ENCODE results near the gene TNFSF13.

The TNFSF13 gene

GRCh38 chr17:7553356-7553755 lies 5.2 kb upstream of the TNFSF13 start:
- no peak for DNase-seq

DNA sequence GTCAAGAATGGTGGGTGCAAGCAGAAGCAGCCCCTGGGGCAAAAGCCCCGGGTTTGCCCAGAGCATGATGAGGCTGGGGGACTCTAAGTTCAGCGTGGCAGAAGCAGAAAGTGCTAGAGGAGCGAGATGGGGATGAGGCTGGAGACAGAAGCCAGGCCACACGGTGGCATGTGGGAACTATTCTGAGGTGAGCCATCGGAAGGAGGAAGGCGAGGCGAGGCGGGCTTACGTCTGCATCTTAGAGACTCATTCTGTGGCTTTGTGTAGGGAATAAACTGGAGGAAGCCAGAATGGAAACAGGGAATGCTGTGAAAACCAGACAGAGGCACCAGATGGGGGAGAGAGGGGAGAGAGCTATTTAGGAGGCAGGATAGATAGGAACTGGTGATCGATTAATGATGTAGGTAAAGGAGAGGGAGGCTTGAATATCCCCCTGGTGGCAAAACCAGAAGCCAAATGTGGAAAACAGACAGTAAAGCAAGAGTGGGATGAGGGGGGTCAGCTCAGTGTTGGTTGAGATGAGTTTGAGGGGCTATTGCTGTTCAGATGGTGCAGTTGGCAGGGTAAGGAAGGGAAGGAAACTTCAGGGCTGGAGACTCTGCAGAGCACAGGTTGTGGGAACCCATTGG lies 3.1 kb upstream of the TNFSF13 start:
- no peak for DNase-seq

DNA sequence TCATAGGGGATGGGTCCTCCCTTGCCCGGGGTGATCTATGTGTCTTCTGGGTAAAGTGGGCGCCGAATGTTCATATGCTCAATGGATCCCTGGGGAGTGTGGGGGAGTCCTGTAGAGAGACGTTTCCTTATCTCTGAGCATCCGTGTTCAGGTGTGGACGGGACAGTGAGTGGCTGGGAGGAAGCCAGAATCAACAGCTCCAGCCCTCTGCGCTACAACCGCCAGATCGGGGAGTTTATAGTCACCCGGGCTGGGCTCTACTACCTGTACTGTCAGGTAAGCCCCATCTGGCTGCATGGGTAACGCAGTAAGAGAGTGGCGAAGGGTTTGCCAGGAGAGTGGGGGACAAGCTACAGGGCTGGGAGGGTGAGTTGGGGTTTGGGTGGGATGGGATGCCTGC lies 1.9 kb upstream of the TNFSF13 start:
- DNase-seq, result no peak

- no peak for DNase-seq
These were observed 1.3 kb upstream of the TNFSF13 start for GRCh38 chr17:7557147-7557764.

DNA sequence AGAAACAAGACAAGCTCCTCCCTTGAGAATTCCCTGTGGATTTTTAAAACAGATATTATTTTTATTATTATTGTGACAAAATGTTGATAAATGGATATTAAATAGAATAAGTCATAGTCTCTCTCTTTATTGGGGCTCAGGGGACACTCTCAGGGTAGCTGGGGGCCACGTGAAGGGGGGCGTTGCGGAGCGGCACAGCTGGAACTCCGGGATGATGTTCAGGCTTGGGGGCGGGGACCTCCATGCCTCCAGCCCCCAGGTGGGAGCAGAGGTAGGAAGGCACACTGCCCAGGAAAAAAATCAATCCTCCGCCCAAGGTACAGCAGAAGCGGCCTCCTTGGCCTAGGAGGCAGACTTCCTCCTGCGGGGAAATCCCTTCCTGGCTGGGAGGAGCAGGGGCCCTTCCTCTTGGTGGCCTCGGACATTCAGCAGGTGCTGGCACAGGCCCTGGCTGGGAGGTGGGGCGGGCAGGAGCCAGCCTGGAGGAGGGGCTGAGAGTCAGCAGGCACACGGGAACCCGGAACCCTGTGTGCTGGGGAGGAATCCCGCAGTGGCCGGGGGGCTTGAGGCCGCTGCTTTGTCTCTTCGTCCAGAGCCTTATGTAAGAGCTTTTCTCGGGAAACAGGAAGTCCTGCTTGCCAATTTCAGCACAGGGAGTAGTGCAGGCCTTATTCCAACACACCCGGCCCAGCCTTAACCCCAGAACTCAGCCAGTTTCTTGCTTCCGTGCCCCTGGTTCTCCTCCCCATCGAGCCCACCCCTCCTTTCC lies 591 bp upstream of the TNFSF13 start:
- DNase-seq, result no peak

DNA sequence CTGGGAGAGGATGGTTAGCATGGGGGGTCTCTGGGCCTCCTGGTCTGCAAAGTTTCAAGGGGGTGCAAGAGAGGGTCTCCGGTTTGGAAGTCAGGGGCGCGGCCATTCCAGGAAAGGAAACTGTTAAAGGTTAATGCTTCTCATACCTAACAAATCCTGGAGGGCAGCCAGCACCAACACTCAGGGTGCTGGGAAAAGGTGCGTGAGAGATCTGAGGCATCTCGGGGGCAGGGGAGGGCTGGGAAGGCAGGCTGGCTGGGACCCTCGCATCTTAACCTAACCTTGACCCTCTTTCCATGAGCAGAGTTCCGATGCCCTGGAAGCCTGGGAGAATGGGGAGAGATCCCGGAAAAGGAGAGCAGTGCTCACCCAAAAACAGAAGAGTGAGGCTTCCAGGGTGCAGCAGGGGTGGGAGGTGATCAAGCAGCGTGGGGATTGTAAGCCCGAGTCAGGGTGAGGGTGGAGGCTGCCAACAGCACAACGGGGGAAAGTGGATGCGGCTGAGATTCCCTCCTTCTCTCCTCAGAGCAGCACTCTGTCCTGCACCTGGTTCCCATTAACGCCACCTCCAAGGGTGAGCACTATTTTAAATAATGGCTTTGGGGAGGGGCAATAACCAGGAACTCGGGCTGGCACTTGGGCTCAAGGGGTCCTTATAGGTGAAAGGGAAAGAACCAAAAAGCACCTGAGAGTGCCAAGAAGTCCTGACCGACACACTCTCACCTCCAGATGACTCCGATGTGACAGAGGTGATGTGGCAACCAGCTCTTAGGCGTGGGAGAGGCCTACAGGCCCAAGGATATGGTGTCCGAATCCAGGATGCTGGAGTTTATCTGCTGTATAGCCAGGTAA lies 996 bp downstream of the TNFSF13 start:
- DNase-seq, result no peak

DNA sequence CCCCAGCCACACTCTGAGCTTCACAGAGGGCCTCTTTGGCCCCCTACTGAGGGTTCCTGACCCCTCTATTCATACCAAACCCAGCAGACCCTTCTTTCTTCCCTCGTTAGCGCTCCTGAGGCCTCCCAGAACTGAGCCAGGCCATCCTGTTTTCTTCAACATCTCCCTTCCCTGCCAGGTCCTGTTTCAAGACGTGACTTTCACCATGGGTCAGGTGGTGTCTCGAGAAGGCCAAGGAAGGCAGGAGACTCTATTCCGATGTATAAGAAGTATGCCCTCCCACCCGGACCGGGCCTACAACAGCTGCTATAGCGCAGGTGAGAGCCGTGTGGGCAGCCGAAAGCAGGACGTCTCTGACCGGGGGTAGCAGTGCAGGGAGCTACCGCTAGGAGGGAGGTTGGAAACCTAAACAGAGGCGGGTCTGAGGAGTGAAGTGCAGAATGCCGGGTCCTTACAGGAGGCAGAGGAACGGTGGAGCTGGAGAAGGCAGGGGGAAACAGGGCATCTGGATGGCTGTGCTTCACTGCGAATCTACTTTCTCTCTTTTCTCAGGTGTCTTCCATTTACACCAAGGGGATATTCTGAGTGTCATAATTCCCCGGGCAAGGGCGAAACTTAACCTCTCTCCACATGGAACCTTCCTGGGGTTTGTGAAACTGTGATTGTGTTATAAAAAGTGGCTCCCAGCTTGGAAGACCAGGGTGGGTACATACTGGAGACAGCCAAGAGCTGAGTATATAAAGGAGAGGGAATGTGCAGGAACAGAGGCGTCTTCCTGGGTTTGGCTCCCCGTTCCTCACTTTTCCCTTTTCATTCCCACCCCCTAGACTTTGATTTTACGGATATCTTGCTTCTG lies 1.9 kb downstream of the TNFSF13 start:
- peak; percentile 66 for DNase-seq

GRCh38 chr17:7561028-7561575 lies 2.6 kb downstream of the TNFSF13 start:
- DNase-seq, result peak; percentile 89

DNA sequence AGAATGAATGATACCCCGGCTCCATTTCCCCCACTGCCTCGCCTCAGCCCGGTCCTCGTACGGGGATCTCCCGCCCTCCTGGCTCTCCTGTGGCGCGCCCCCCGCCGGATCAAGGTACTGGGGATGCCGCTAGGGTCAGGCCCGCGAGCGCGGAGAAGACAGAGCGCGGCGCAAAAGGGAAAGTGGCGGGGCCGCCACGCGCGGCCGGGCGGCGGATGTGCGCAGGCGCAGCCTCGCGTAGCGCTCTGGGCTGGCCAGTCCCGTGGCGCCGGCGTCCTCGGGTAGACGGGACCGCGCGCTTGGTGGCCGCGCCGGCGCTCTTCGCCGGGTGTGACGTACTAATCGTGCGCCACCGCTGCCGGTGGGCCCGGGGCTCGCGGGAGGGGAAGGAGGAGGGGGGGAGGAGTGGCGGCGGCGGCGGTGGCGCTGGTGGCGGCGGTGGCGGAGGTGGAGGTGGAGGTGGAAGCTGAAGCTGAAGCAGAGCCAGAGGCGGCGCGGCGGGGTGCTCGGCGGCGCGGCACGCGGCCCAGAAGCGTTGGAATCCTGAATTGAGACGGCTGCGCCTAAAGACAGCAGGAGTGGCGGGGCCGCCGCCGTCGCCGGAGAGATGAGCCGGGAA lies 3.1 kb downstream of the TNFSF13 start, which contains the start of gene SENP3:
Gene SENP3, plus strand, starts transcription at position 331 of the 619 bp plus-strand sequence. CDS start 1,158 bp downstream, outside the sequence.
- DNase-seq, result peak; percentile 90

GRCh38 chr17:7562208-7562605 lies 3.7 kb downstream of the TNFSF13 start:
- no peak for DNase-seq

GRCh38 chr17:7563115-7563869 lies 4.7 kb downstream of the TNFSF13 start:
- DNase-seq, result no peak

DNA sequence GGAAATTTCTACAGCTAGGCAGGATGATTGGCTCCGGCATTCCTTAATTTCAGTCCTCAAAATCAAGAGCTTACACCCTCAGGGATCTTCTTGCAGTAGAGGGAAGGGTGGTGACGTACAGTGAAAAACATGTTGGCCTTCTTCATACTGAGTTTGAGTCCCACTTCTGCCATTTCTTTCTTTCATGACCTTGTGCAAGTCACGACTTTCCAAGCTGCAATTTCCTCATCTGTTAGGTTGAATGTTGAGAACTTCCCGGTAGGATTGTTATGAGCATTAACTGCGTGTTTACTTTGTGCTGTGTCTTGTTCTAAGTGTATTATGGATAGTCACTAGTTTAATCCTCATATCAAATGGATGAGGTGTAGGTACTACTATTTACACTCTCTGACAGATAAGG lies 11.0 kb downstream of the TNFSF13 start:
- DNase-seq, result no peak

GRCh38 chr17:7570351-7570750 lies 11.8 kb downstream of the TNFSF13 start:
- no peak for DNase-seq

DNA sequence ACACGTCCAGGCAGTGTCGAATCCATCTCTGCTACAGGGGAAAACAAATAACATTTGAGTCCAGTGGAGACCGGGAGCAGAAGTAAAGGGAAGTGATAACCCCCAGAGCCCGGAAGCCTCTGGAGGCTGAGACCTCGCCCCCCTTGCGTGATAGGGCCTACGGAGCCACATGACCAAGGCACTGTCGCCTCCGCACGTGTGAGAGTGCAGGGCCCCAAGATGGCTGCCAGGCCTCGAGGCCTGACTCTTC lies 13.7 kb downstream of the TNFSF13 start:
- DNase-seq, result no peak

DNA sequence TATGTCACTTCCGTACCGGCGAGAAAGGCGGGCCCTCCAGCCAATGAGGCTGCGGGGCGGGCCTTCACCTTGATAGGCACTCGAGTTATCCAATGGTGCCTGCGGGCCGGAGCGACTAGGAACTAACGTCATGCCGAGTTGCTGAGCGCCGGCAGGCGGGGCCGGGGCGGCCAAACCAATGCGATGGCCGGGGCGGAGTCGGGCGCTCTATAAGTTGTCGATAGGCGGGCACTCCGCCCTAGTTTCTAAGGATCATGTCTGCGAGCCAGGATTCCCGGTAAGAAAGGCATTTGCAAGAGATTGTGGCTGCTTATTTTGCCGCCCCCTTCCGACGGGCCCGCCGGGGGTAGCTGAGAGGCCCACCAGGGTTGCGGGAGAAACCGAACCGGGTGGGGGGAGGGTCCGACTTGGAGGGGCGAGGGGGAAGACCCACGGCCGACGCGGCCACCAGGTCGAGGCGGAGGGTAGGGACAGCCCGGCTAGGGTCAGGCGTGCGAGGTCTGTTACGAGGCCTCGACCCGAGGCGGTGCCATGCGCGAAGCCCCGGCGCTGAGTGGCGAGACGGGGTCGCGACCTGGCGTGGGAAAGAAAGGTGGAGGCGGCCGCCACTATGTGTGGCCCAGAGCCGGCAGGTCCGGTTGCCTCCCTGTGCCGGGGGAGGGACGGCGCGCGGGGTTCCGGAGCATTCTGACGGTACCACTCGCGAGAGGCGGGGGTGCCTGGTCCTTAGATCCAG lies 14.2 kb downstream of the TNFSF13 start:
- peak; percentile 100 for DNase-seq

DNA sequence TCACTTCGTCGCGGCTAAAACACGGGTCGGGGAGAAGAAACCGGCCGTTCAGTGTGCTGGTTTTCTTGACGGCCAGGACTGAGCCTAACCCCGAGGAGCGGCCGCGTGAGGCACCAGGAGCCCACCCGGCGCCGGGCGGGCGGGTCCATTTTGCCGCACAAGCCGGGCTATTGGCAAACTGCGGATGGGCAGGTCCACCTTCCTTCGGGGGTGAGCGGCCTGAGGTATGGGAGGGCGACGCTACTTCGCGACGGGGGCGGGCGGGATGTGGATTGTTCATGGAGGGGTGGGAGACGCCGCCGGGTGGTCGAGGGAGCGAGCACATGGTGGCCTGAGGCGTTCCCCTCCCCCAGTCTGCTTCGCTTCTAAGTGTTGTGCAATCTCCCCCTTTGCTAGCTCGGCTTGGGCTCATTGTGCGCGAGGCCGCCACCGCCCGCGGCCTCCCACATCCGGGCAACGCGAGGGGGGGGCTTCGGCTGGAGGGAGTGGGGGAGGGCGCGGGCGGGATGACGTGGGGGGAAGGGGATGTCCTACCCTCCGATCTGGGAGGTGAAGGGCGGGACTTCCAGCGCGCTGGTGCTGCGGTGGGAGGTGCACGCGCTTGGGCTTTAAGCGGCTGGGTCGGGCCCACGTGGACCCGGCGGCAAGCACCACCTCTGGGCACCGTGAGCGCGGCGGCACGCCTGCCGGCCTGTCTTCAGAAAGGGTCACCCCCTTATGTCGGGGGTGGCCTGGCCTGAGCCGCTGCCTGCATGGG lies 15.0 kb downstream of the TNFSF13 start:
- peak; percentile 89 for DNase-seq

DNA sequence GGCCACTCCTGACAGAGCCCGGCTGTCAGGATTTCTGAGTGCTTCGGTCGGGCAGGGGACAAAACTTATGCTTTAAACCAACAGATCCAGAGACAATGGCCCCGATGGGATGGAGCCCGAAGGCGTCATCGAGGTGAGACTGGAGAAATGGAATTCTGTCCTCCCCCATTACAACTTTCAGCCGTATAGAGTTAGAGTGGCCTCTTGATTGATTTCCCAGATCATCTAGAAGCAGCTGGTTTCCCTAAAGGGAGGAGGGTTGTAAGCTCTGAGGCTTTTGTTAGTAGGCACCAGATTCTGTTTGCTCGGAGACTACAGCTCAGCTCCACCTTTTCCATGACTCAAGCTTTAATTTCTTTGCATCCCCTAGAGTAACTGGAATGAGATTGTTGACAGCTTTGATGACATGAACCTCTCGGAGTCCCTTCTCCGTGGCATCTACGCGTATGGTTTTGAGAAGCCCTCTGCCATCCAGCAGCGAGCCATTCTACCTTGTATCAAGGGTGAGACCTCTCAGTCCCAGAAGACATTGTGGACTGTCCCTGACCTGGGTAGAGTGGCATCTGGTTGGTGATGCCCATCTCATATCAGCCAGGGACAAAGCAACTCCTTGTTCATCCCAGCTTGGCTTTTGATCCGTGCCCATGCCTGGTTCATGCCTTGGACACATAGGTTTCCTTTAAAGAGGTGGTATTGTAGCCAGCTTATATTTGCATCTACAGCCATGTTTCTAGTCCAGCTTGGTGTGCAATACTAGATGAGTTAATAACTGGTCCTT lies 15.8 kb downstream of the TNFSF13 start:
- DNase-seq, result no peak

DNA sequence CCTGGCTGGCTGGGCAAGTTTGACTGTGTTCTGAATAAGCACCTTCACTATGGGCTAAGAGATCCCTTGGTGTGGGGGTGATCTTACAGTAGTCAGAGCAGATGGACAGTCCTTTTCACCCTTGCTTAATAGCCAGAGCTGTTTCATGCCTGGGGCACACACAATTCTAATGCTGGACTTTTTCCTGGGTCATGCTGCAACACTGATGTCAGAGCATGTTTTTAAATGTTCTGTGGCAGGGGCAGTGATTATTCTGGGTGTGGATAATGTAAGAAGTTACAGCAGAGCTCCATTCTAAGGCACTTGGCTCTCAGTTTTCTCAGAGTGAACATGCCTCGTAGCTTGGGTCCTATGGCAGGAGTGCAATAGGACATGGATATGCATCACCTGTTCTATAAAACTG lies 16.9 kb downstream of the TNFSF13 start:
- no peak for DNase-seq

GRCh38 chr17:7575959-7576358 lies 17.4 kb downstream of the TNFSF13 start:
- no peak for DNase-seq
